ENCODE measurements around the gene C11orf98. TPM values are rescaled to one million over a fixed set of nuclear protein-coding genes. Genes with fewer than 3 reads are reported as not detected.
A peak's percentile ranks its signal among the peaks of the same experiment; 100 is the strongest.

Gene C11orf98
- 31.1 TPM for total RNA-seq
- long read RNA-seq, transcript C11orf98-201 (4 exons, 654 nt): major isoform, 21 of 24 reads
- long read RNA-seq, partial matches to known transcripts: 0 of 24 reads
- long read RNA-seq, other reads (novel, unspliced or antisense): 1 of 24 reads

- Histone ChIP-seq H3K27ac (replicated peaks) (peak within 1 kb of the TSS; percentile 95), H3K9me3 (replicated peaks) (no peaks in the 10 kb centered on the region), H3K4me1 (peaks cover 58% of the 10 kb centered on the region), H3K27me3 (ENCODE audit: low read depth) (no peaks in the 10 kb centered on the region), H3K4me3 (peak within 1 kb of the TSS; percentile 93), H3K36me3 (peaks cover 21% of the 10 kb centered on the region)
- no peak for TF ChIP-seq CTCF (IDR thresholded peaks at IDR 0.05; ENCODE audit: borderline replicate concordance)
- intact Hi-C loops (cut with micrococcal nuclease): no loop called here
- DNase-seq: peak; percentile 94
These were observed at the start of gene C11orf98, which contains the start of gene CSKMT for GRCh38 chr11:62665075-62665598. Gene C11orf98, minus strand, starts transcription at chr11:62665210. Its CDS starts 41 bp downstream, at chr11:62665169. Gene CSKMT, plus strand, starts transcription at chr11:62665312. Its CDS starts 568 bp downstream, at chr11:62665880.

- intact Hi-C loops (cut with micrococcal nuclease): no loop called here
- no peak for DNase-seq
- no peak for TF ChIP-seq CTCF (IDR thresholded peaks at IDR 0.05; ENCODE audit: borderline replicate concordance)
- Histone ChIP-seq H3K9me3 (replicated peaks) (no peaks in the 10 kb centered on the region), H3K27ac (replicated peaks) (peak overlapping the region; percentile 67), H3K36me3 (peaks cover 80% of the 10 kb centered on the region), H3K4me3 (no peak overlapping the region), H3K27me3 (ENCODE audit: low read depth) (no peaks in the 10 kb centered on the region), H3K4me1 (peaks cover 80% of the 10 kb centered on the region)
These were observed 48.3 kb upstream of the C11orf98 start for GRCh38 chr11:62713343-62713742.

GRCh38 chr11:62712861-62713260 lies 47.9 kb upstream of the C11orf98 start:
- Histone ChIP-seq H3K27ac (replicated peaks) (peak overlapping the region; percentile 67), H3K36me3 (peaks cover 75% of the 10 kb centered on the region), H3K27me3 (ENCODE audit: low read depth) (no peaks in the 10 kb centered on the region), H3K4me1 (peaks cover 80% of the 10 kb centered on the region), H3K4me3 (no peak overlapping the region), H3K9me3 (replicated peaks) (no peaks in the 10 kb centered on the region)
- intact Hi-C loops (cut with micrococcal nuclease): no loop called here
- DNase-seq: no peak
- TF ChIP-seq CTCF (IDR thresholded peaks at IDR 0.05; ENCODE audit: borderline replicate concordance): no peak

- Histone ChIP-seq H3K9me3 (replicated peaks) (no peaks in the 10 kb centered on the region), H3K27me3 (ENCODE audit: low read depth) (no peaks in the 10 kb centered on the region), H3K27ac (replicated peaks) (peak overlapping the region; percentile 67), H3K36me3 (peaks cover 70% of the 10 kb centered on the region), H3K4me1 (peaks cover 80% of the 10 kb centered on the region), H3K4me3 (no peak overlapping the region)
- no peak for DNase-seq
- TF ChIP-seq CTCF (IDR thresholded peaks at IDR 0.05; ENCODE audit: borderline replicate concordance): no peak
- intact Hi-C loops (cut with micrococcal nuclease): no loop called here
These were observed 47.3 kb upstream of the C11orf98 start for GRCh38 chr11:62712276-62712812.

- Histone ChIP-seq H3K36me3 (peaks cover 46% of the 10 kb centered on the region), H3K27ac (replicated peaks) (peak overlapping the region; percentile 94), H3K4me1 (peaks cover 83% of the 10 kb centered on the region), H3K4me3 (peak overlapping the region; percentile 66), H3K9me3 (replicated peaks) (no peaks in the 10 kb centered on the region), H3K27me3 (ENCODE audit: low read depth) (no peaks in the 10 kb centered on the region)
- intact Hi-C loops (cut with micrococcal nuclease): no loop called here
- DNase-seq: no peak
- TF ChIP-seq CTCF (IDR thresholded peaks at IDR 0.05; ENCODE audit: borderline replicate concordance): no peak
These were observed 45.0 kb upstream of the C11orf98 start for GRCh38 chr11:62710001-62710345.

All from left ventricle myocardium inferior (tissue), 1 donor.